GM23338 (cell line): ENCODE data around the gene FMO1.

Source experiments
- CTCF ChIP-seq, 2 experiments: fragments of 200-600 bp in 1 of 2; sonication (generic) in 1 of 2; conservative IDR thresholded peaks; 2 replicates each; pipeline versions ENCODE4 v1.5.1 to v1.6.1; 2016 to 2017; ENCODE audit warnings: antibody characterized with exemption in 2 of 2, low read depth in 2 of 2, mild to moderate bottlenecking in 2 of 2, moderate library complexity in 1 of 2
- POLR2AphosphoS5 ChIP-seq: IDR thresholded peaks from 2 replicates; pipeline ENCODE4 v1.6.1; 2016; ENCODE audit warnings: antibody characterized with exemption, low read depth
- REST ChIP-seq: IDR thresholded peaks from one replicate; pipeline ENCODE4 v1.6.1; 2018; ENCODE audit warnings: antibody characterized with exemption; ENCODE audit not compliant: unreplicated experiment
- TF ChIP-seq, protein P1 (sequence below): fragments of 250-450 bp; sonication (Bioruptor Pico); IDR thresholded peaks from 2 replicates; pipeline ENCODE4 v1.5.0; 2020; ENCODE audit warnings: mild to moderate bottlenecking, moderate library complexity

- no peak for TF ChIP-seq CTCF (conservative IDR thresholded peaks at IDR 0.05; ENCODE audit: low read depth in 2 of 2)
- no peak for TF ChIP-seq REST
- TF ChIP-seq POLR2AphosphoS5 = no peak
- TF ChIP-seq, protein P1, sequence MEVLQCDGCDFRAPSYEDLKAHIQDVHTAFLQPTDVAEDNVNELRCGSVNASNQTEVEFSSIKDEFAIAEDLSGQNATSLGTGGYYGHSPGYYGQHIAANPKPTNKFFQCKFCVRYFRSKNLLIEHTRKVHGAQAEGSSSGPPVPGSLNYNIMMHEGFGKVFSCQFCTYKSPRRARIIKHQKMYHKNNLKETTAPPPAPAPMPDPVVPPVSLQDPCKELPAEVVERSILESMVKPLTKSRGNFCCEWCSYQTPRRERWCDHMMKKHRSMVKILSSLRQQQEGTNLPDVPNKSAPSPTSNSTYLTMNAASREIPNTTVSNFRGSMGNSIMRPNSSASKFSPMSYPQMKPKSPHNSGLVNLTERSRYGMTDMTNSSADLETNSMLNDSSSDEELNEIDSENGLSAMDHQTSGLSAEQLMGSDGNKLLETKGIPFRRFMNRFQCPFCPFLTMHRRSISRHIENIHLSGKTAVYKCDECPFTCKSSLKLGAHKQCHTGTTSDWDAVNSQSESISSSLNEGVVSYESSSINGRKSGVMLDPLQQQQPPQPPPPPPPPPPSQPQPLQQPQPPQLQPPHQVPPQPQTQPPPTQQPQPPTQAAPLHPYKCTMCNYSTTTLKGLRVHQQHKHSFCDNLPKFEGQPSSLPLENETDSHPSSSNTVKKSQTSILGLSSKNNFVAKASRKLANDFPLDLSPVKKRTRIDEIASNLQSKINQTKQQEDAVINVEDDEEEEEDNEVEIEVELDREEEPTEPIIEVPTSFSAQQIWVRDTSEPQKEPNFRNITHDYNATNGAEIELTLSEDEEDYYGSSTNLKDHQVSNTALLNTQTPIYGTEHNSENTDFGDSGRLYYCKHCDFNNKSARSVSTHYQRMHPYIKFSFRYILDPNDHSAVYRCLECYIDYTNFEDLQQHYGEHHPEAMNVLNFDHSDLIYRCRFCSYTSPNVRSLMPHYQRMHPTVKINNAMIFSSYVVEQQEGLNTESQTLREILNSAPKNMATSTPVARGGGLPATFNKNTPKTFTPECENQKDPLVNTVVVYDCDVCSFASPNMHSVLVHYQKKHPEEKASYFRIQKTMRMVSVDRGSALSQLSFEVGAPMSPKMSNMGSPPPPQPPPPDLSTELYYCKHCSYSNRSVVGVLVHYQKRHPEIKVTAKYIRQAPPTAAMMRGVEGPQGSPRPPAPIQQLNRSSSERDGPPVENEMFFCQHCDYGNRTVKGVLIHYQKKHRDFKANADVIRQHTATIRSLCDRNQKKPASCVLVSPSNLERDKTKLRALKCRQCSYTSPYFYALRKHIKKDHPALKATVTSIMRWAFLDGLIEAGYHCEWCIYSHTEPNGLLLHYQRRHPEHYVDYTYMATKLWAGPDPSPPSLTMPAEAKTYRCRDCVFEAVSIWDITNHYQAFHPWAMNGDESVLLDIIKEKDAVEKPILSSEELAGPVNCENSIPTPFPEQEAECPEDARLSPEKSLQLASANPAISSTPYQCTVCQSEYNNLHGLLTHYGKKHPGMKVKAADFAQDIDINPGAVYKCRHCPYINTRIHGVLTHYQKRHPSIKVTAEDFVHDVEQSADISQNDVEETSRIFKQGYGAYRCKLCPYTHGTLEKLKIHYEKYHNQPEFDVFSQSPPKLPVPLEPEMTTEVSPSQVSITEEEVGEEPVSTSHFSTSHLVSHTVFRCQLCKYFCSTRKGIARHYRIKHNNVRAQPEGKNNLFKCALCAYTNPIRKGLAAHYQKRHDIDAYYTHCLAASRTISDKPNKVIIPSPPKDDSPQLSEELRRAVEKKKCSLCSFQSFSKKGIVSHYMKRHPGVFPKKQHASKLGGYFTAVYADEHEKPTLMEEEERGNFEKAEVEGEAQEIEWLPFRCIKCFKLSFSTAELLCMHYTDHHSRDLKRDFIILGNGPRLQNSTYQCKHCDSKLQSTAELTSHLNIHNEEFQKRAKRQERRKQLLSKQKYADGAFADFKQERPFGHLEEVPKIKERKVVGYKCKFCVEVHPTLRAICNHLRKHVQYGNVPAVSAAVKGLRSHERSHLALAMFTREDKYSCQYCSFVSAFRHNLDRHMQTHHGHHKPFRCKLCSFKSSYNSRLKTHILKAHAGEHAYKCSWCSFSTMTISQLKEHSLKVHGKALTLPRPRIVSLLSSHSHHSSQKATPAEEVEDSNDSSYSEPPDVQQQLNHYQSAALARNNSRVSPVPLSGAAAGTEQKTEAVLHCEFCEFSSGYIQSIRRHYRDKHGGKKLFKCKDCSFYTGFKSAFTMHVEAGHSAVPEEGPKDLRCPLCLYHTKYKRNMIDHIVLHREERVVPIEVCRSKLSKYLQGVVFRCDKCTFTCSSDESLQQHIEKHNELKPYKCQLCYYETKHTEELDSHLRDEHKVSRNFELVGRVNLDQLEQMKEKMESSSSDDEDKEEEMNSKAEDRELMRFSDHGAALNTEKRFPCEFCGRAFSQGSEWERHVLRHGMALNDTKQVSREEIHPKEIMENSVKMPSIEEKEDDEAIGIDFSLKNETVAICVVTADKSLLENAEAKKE (CRISPR knock-in tag) = no peak
Observed at GRCh38 chr1:171279678-171280077, 31.4 kb downstream of the FMO1 start.
